DND-41 (cell line): Measurements from ENCODE around the gene TFEB.

Experiments used
- CTCF ChIP-seq: IDR thresholded peaks from 2 replicates; pipeline ENCODE4 v1.5.1; 2012; ENCODE audit warnings: borderline replicate concordance, low read length, moderate library complexity, mild to moderate bottlenecking; ENCODE audit not compliant: poor library complexity, severe bottlenecking; ENCODE audit errors: extremely low read depth
- EZH2 ChIP-seq: IDR thresholded peaks from 3 replicates; pipeline ENCODE4 v1.6.1; 2012; ENCODE audit warnings: borderline replicate concordance, low read depth, mild to moderate bottlenecking, moderate library complexity, low read length, inconsistent platforms; ENCODE audit not compliant: severe bottlenecking

- TF ChIP-seq CTCF (no peak), EZH2 (no peak)
Observed at GRCh38 chr6:41741625-41742490, 6.5 kb upstream of the TFEB start.
